Neuronal stem cell (in vitro differentiated cells): Measurements from ENCODE around the gene PAPOLB.
A peak's percentile ranks its signal among the peaks of the same experiment; 100 is the strongest.

Experiments used
- DNase-seq: peaks from one replicate; pipeline ENCODE4 v3.0.0-alpha.2; 2013; ENCODE audit warnings: low spot score
- H2AFZ ChIP-seq: one replicate; pipeline ENCODE4 v1.6.1; 2013; ENCODE audit warnings: mild to moderate bottlenecking, low read length, inconsistent platforms
- H2AK5ac ChIP-seq: 2 replicates; pipeline ENCODE4 v1.6.1; 2013; ENCODE audit warnings: low read depth, mild to moderate bottlenecking, inconsistent platforms, low read length, moderate library complexity, mixed read lengths
- H2BK120ac ChIP-seq: 2 replicates; pipeline ENCODE4 v1.6.1; 2013; ENCODE audit warnings: low read depth, mild to moderate bottlenecking, inconsistent platforms, low read length, moderate library complexity, mixed read lengths
- H2BK12ac ChIP-seq: one replicate; pipeline ENCODE4 v1.6.1; 2013; ENCODE audit warnings: low read length, inconsistent platforms
- H2BK15ac ChIP-seq: 2 replicates; pipeline ENCODE4 v1.6.1; 2013; ENCODE audit warnings: mild to moderate bottlenecking, low read length, inconsistent platforms, mixed read lengths
- H2BK5ac ChIP-seq: one replicate; pipeline ENCODE4 v1.6.1; 2013; ENCODE audit warnings: inconsistent platforms, mild to moderate bottlenecking, low read length, moderate library complexity
- H3K14ac ChIP-seq: one replicate; pipeline ENCODE4 v1.6.1; 2013; ENCODE audit warnings: low read length, inconsistent platforms
- H3K18ac ChIP-seq: 2 replicates; pipeline ENCODE4 v1.6.1; 2013; ENCODE audit warnings: low read length, inconsistent platforms
- H3K23ac ChIP-seq: 2 replicates; pipeline ENCODE4 v1.6.1; 2013; ENCODE audit warnings: low read depth, mild to moderate bottlenecking, mixed read lengths, low read length, inconsistent platforms; ENCODE audit not compliant: poor library complexity
- H3K27ac ChIP-seq: replicated peaks from 3 replicates; pipeline ENCODE4 v1.5.1; 2013; ENCODE audit warnings: low read length, inconsistent platforms
- H3K27me3 ChIP-seq, 3 experiments: 2 replicates each; pipeline ENCODE4 v1.6.1; 2013; ENCODE audit warnings: low read length in 3 of 3, mild to moderate bottlenecking in 2 of 3, inconsistent platforms in 1 of 3, low read depth in 1 of 3, mixed read lengths in 1 of 3, moderate library complexity in 1 of 3; ENCODE audit not compliant: control insufficient read depth in 3 of 3, insufficient read depth in 3 of 3
- H3K36me3 ChIP-seq, 2 donors: replicated peaks in 1 of 2; 2 replicates each; pipeline ENCODE4 v1.6.1; 2013; ENCODE audit warnings: low read length in 2 of 2; ENCODE audit not compliant: control insufficient read depth in 2 of 2, insufficient read depth in 2 of 2
- H3K4ac ChIP-seq: 2 replicates; pipeline ENCODE4 v1.6.1; 2013; ENCODE audit warnings: inconsistent platforms, mild to moderate bottlenecking, low read length, moderate library complexity
- H3K4me1 ChIP-seq, 2 donors: 1 replicate in 1 of 2; 2 replicates in 1 of 2; pipeline ENCODE4 v1.6.1; 2013; ENCODE audit warnings: low read length in 2 of 2, low read depth in 1 of 2; ENCODE audit not compliant: control insufficient read depth in 2 of 2, insufficient read depth in 1 of 2
- H3K4me2 ChIP-seq: one replicate; pipeline ENCODE4 v1.6.1; 2013; ENCODE audit warnings: mild to moderate bottlenecking, low read length, inconsistent platforms; ENCODE audit not compliant: insufficient read depth, poor library complexity, severe bottlenecking
- H3K4me3 ChIP-seq, 2 donors: 2 replicates each; pipeline ENCODE4 v1.5.1; 2013; ENCODE audit warnings: low read length in 2 of 2, mild to moderate bottlenecking in 2 of 2, inconsistent platforms in 1 of 2, moderate library complexity in 1 of 2
- H3K79me1 ChIP-seq: one replicate; pipeline ENCODE4 v1.6.1; 2013; ENCODE audit warnings: low read depth, mild to moderate bottlenecking, inconsistent platforms, low read length, moderate library complexity
- H3K9ac ChIP-seq: one replicate; pipeline ENCODE4 v1.6.1; 2013; ENCODE audit warnings: mild to moderate bottlenecking, low read depth, low read length, inconsistent platforms; ENCODE audit not compliant: poor library complexity
- H3K9me3 ChIP-seq, 2 donors: replicated peaks in 1 of 2; 2 replicates each; pipeline versions ENCODE3 to v1.6.1; 2013; ENCODE audit warnings: low read length in 2 of 2, mild to moderate bottlenecking in 2 of 2, inconsistent platforms in 1 of 2, low read depth in 1 of 2, mixed read lengths in 1 of 2, moderate library complexity in 1 of 2; ENCODE audit not compliant: control insufficient read depth in 2 of 2, insufficient read depth in 1 of 2
- H4K8ac ChIP-seq: one replicate; pipeline ENCODE4 v1.6.1; 2013; ENCODE audit warnings: low read depth, mild to moderate bottlenecking, inconsistent platforms, low read length, moderate library complexity
- H4K91ac ChIP-seq: one replicate; pipeline ENCODE4 v1.6.1; 2013; ENCODE audit warnings: low read length, low read depth, mild to moderate bottlenecking, inconsistent platforms; ENCODE audit not compliant: poor library complexity
- WGBS, 2 donors: extraction: QIAGEN DNeasy Blood & Tissue Kit; methylation state at CpG; one replicate each; pipeline ENCODE4 v1.1.7; 2013; ENCODE audit warnings: missing lambda C conversion rate in 2 of 2, mixed read lengths in 1 of 2; ENCODE audit not compliant: insufficient read length in 2 of 2, insufficient replicate concordance in 1 of 2; ENCODE audit errors: extremely low coverage in 2 of 2; 5-methylcytosine and 5-hydroxymethylcytosine counted together

Gene PAPOLB

DNA sequence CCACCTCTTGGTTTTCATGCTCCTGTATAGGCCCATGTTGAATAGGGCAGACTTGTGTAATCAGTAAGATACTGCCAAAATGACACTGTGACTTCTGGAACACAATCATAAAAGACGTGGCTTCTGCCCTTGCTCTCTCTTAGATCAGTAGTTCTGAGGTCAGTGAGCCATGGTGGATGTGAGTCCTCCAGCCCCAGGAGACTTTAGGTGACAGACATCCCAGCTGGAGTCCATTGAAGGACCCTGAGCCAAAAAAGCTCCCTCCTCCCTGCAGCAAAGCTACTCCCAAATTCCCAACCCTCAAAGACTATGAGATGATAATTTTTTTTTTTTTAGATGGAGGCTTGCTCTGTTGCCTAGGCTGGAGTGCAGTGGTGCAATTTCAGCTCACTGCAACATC is 24.8 kb upstream of the PAPOLB start:
- H3K9me3 ChIP-seq, result no peaks in the 10 kb centered on the region
- no peak overlapping the region for H4K8ac ChIP-seq
- H3K4me2 ChIP-seq, result no peak overlapping the region
- no peak overlapping the region for H4K91ac ChIP-seq
- H3K27ac ChIP-seq, result no peak overlapping the region
- no peak for DNase-seq
- no CpG with 5 or more reads among the region's 1 CpG for WGBS, 2 donors
- no peak overlapping the region for H3K9ac ChIP-seq
- H2BK120ac ChIP-seq, result no peak overlapping the region
- no peak overlapping the region for H3K14ac ChIP-seq
- H3K36me3 ChIP-seq, result no peaks in the 10 kb centered on the region
- no peak overlapping the region for H2AK5ac ChIP-seq
- peaks cover 2 to 5% of the 10 kb centered on the region in 2 donors for H3K4me1 ChIP-seq
- H2BK5ac ChIP-seq, result no peak overlapping the region
- no peak overlapping the region for H3K4ac ChIP-seq
- no peak overlapping the region for H3K23ac ChIP-seq
- H2BK15ac ChIP-seq, result no peak overlapping the region
- H2AFZ ChIP-seq, result no peak overlapping the region
- no peak overlapping the region for H3K4me3 ChIP-seq
- no peak overlapping the region for H3K18ac ChIP-seq
- no peaks in the 10 kb centered on the region for H3K79me1 ChIP-seq
- H2BK12ac ChIP-seq, result no peak overlapping the region
- H3K27me3 ChIP-seq, result no peaks in the 10 kb centered on the region

DNA sequence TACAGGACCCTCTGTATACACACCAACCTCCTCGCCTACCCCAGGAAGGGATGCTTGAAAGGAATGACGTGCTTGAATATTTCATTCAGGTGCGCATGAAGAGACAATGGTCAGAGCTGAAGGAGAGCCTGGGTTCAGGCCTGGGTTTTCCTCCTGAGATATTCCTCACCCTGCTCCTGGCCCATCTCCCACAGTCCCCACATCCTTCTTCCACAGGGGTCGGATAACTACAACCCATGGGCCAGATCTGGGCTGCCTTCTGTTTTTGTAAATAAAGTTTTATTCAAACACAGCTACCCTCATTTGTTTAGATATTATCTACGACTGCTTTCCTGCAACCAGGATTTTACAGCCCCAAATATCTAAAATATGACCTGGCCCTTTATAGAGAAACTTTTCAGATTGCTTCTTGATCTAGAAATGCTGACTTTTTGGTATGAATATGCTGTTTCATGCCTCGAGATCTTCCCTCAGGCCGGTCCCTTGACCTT is 23.5 kb upstream of the PAPOLB start:
- Histone ChIP-seq H3K4me2 (no peak overlapping the region), H2BK120ac (no peak overlapping the region), H2AK5ac (no peak overlapping the region), H3K9me3 (no peaks in the 10 kb centered on the region), H3K23ac (no peak overlapping the region), H2BK15ac (no peak overlapping the region), H3K9ac (no peak overlapping the region), H3K27me3 (no peaks in the 10 kb centered on the region), H3K4me1 (peaks cover 2 to 8% of the 10 kb centered on the region in 2 donors), H3K79me1 (no peaks in the 10 kb centered on the region), H3K36me3 (no peaks in the 10 kb centered on the region), H3K27ac (no peak overlapping the region), H3K14ac (no peak overlapping the region), H3K4me3 (no peak overlapping the region), H2BK5ac (no peak overlapping the region), H2AFZ (no peak overlapping the region), H3K4ac (no peak overlapping the region), H4K91ac (no peak overlapping the region), H4K8ac (no peak overlapping the region), H3K18ac (no peak overlapping the region), H2BK12ac (no peak overlapping the region)
- no peak for DNase-seq
- no CpG with 5 or more reads among the region's 7 CpGs for WGBS, 2 donors

DNA sequence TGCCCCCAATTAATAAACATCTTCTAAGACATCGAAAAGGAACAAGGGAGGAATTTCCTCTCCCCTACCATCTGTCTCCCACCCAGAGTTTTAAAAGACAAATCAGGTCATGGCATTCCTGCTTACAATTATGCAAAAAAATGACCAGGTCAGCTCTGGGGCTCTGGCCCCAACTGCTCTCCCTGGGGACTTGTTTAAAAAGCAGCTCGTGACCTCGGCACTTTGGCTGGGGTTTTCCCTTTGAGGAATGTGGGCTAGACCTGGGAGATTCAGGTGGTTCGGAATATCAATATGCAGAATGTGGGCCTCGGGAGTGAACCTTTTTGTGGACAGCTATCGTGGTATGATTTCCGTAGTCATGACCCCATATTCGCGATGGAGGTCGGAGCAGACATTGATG is 22.3 kb upstream of the PAPOLB start:
- no peak overlapping the region for H3K4me3 ChIP-seq
- no peak overlapping the region for H4K8ac ChIP-seq
- H2AK5ac ChIP-seq, result no peak overlapping the region
- no peak overlapping the region for H3K27ac ChIP-seq
- H3K4ac ChIP-seq, result no peak overlapping the region
- no peak overlapping the region for H2BK15ac ChIP-seq
- H3K36me3 ChIP-seq, result no peaks in the 10 kb centered on the region
- H2BK5ac ChIP-seq, result no peak overlapping the region
- no peaks in the 10 kb centered on the region for H3K27me3 ChIP-seq
- no peak overlapping the region for H4K91ac ChIP-seq
- H3K79me1 ChIP-seq, result no peaks in the 10 kb centered on the region
- no peak overlapping the region for H3K23ac ChIP-seq
- H3K18ac ChIP-seq, result no peak overlapping the region
- H3K14ac ChIP-seq, result no peak overlapping the region
- no peak overlapping the region for H3K4me2 ChIP-seq
- WGBS, 2 donors, result no CpG with 5 or more reads among the region's 10 CpGs
- no peak overlapping the region for H2BK12ac ChIP-seq
- peaks cover 5 to 20% of the 10 kb centered on the region in 2 donors for H3K4me1 ChIP-seq
- H2BK120ac ChIP-seq, result no peak overlapping the region
- H3K9me3 ChIP-seq, result no peaks in the 10 kb centered on the region
- H3K9ac ChIP-seq, result no peak overlapping the region
- no peak overlapping the region for H2AFZ ChIP-seq
- DNase-seq, result peak; percentile 12

DNA sequence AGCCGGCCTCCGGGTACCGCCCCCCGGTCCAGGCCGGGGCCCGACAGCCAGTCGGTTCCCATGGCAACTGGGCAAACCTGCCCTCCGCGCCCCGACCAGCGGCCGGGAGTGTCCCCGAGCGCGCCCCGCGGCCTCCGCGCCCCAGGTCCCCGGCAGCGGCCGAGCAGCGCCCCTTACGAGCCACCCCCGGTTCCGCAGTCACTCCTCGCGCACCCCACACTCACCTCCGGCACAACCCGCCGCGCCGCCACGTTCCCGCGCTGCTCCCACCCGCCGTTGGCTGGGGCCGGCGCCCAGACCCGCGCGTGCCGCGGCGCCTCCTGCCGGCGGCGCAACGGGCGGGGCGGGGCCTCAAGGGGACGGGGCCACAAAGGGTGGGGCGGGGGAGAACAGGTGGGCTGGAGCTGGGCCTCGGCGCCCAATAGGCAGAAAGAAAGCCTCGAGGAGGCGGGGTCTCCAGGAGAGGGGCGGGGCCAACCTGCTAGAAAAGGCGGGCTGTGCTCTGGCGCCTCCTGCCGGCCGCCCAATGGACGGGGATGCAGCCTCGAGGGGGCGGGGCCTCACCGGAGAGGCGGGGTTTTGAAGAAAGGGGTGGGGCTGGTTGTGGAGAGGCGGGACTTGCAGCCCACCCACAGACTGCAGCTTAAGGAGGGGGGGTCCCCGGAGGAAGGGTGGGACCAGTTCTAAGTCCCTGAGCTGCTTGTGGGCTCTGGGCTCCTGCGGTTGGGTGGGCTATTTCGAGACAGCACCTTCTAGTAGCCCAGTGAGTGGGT is 21.7 kb upstream of the PAPOLB start, which contains the start of gene RADIL:
TSS of gene RADIL (minus strand) at position 345 of the 773 bp plus-strand sequence. CDS start 5,577 bp downstream, outside the sequence.
- no peaks in the 10 kb centered on the region for H3K27me3 ChIP-seq
- H3K4me1 ChIP-seq, result peaks cover 5 to 20% of the 10 kb centered on the region in 2 donors
- peak within 1 kb of the TSS; percentile 98 for H3K4me2 ChIP-seq
- H3K36me3 ChIP-seq, result no peaks in the 10 kb centered on the region
- no peak within 1 kb of the TSS for H3K27ac ChIP-seq
- no peak within 1 kb of the TSS for H2BK12ac ChIP-seq
- peak within 1 kb of the TSS; percentile 83 for H3K23ac ChIP-seq
- no peaks in the 10 kb centered on the region for H3K79me1 ChIP-seq
- no CpG with 5 or more reads among the region's 72 CpGs for WGBS, 2 donors
- H3K4ac ChIP-seq, result no peak within 1 kb of the TSS
- H2AK5ac ChIP-seq, result no peak within 1 kb of the TSS
- peak within 1 kb of the TSS; percentile 68 to 92 for H3K4me3 ChIP-seq
- H4K91ac ChIP-seq, result no peak within 1 kb of the TSS
- H3K14ac ChIP-seq, result no peak within 1 kb of the TSS
- peak within 1 kb of the TSS; percentile 98 for H2AFZ ChIP-seq
- H2BK5ac ChIP-seq, result peak within 1 kb of the TSS; percentile 16
- H4K8ac ChIP-seq, result no peak within 1 kb of the TSS
- peak within 1 kb of the TSS; percentile 85 for H3K9ac ChIP-seq
- peak within 1 kb of the TSS; percentile 91 for H3K18ac ChIP-seq
- no peaks in the 10 kb centered on the region for H3K9me3 ChIP-seq
- no peak within 1 kb of the TSS for H2BK120ac ChIP-seq
- peak within 1 kb of the TSS; percentile 64 for H2BK15ac ChIP-seq
- peak; percentile 90 for DNase-seq
